Osteoblast (primary cell): ENCODE data around the gene WASL. TPM values are rescaled to one million over a fixed set of nuclear protein-coding genes. Genes with fewer than 3 reads are reported as not detected.

Source experiments
- DNase-seq: peaks from one replicate; pipeline ENCODE4 v3.0.0; 2011; ENCODE audit warnings: low spot score, mixed read lengths; ENCODE audit not compliant: insufficient read length; ENCODE audit errors: missing footprints
- H2AFZ ChIP-seq: 2 replicates; pipeline ENCODE4 v1.6.0; 2011; ENCODE audit warnings: mild to moderate bottlenecking, low read length
- H3K27ac ChIP-seq: 2 replicates; pipeline ENCODE4 v1.5.1; 2011; ENCODE audit warnings: mild to moderate bottlenecking, low read depth, low read length, moderate library complexity
- H3K27me3 ChIP-seq: 2 replicates; pipeline ENCODE4 v1.6.0; 2012; ENCODE audit warnings: mild to moderate bottlenecking, control low read depth, inconsistent platforms, low read length, moderate library complexity; ENCODE audit not compliant: insufficient read depth
- H3K36me3 ChIP-seq: 2 replicates; pipeline ENCODE4 v1.5.1; 2011; ENCODE audit warnings: mild to moderate bottlenecking, low read length, control low read depth, moderate library complexity; ENCODE audit not compliant: insufficient read depth
- H3K4me1 ChIP-seq: 2 replicates; pipeline ENCODE4 v1.5.1; 2011; ENCODE audit warnings: mild to moderate bottlenecking, low read length, control low read depth, moderate library complexity; ENCODE audit not compliant: insufficient read depth
- H3K4me2 ChIP-seq: 2 replicates; pipeline ENCODE4 v1.6.0; 2011; ENCODE audit warnings: mild to moderate bottlenecking, low read length; ENCODE audit not compliant: insufficient read depth
- H3K4me3 ChIP-seq: fragments of 200-600 bp; sonication (generic); 3 replicates; pipeline ENCODE4 v1.5.1; 2012; ENCODE audit warnings: mild to moderate bottlenecking, low read length, inconsistent platforms; ENCODE audit not compliant: insufficient read depth
- H3K79me2 ChIP-seq: 2 replicates; pipeline ENCODE4 v1.6.0; 2012; ENCODE audit warnings: mild to moderate bottlenecking, low read length, control low read depth, inconsistent platforms; ENCODE audit not compliant: insufficient read depth
- H3K9me3 ChIP-seq: 2 replicates; pipeline ENCODE4 v1.5.1; 2011; ENCODE audit warnings: low read depth, low read length, control low read depth
- H4K20me1 ChIP-seq: 2 replicates; pipeline ENCODE4 v1.6.0; 2012; ENCODE audit warnings: mild to moderate bottlenecking, low read length, control low read depth; ENCODE audit not compliant: insufficient read depth
- total RNA-seq: library from RNA; depleted of rRNA; stranded (reverse); fragments of >200 nt; gene quantifications from 2 replicates; pipeline ENCODE4 v1.2.3, GENCODE V29; 2012
- TF ChIP-seq, protein P1 (sequence below): IDR thresholded peaks from 2 replicates; pipeline ENCODE4 v1.5.1; 2011; ENCODE audit warnings: mild to moderate bottlenecking, low read depth, low read length, moderate library complexity; ENCODE audit errors: extremely low read depth

The WASL gene
- total RNA-seq, 1 donor = 23.2 TPM

DNA sequence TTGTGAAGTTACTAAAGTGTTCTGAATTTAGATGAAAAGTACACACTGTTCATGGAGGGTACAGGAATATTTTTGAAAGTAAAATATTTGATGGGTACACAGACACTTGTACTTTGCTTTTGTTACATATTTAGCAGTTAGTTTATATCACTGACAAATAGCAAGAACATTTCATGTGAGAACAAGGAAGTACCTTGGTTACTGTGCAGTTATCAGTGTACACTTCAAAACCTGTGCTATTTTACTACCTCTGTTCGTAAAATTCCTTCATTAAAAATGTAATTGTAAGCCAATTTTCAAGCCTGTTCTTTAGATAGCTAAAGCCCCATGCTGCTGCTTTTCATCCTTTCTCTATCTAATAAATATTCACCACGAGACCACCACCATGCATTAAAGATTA, 39.8 kb upstream of the WASL start:
- TF ChIP-seq, protein P1, sequence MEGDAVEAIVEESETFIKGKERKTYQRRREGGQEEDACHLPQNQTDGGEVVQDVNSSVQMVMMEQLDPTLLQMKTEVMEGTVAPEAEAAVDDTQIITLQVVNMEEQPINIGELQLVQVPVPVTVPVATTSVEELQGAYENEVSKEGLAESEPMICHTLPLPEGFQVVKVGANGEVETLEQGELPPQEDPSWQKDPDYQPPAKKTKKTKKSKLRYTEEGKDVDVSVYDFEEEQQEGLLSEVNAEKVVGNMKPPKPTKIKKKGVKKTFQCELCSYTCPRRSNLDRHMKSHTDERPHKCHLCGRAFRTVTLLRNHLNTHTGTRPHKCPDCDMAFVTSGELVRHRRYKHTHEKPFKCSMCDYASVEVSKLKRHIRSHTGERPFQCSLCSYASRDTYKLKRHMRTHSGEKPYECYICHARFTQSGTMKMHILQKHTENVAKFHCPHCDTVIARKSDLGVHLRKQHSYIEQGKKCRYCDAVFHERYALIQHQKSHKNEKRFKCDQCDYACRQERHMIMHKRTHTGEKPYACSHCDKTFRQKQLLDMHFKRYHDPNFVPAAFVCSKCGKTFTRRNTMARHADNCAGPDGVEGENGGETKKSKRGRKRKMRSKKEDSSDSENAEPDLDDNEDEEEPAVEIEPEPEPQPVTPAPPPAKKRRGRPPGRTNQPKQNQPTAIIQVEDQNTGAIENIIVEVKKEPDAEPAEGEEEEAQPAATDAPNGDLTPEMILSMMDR = no peak
- H3K4me3 ChIP-seq = no peak overlapping the region
- peaks cover 4% of the 10 kb centered on the region for H3K27me3 ChIP-seq
- no peaks in the 10 kb centered on the region for H3K4me1 ChIP-seq
- no peaks in the 10 kb centered on the region for H3K79me2 ChIP-seq
- no peaks in the 10 kb centered on the region for H3K9me3 ChIP-seq
- H2AFZ ChIP-seq = no peak overlapping the region
- H3K27ac ChIP-seq = no peak overlapping the region
- no peaks in the 10 kb centered on the region for H3K36me3 ChIP-seq
- no peaks in the 10 kb centered on the region for H4K20me1 ChIP-seq
- DNase-seq = no peak
- no peak overlapping the region for H3K4me2 ChIP-seq

GRCh38 chr7:123787220-123788007, 38.6 kb upstream of the WASL start:
- Histone ChIP-seq H3K9me3 (no peaks in the 10 kb centered on the region), H3K4me2 (no peak overlapping the region), H2AFZ (no peak overlapping the region), H3K4me1 (no peaks in the 10 kb centered on the region), H4K20me1 (no peaks in the 10 kb centered on the region), H3K27ac (no peak overlapping the region), H3K36me3 (no peaks in the 10 kb centered on the region), H3K4me3 (no peak overlapping the region), H3K27me3 (peaks cover 2% of the 10 kb centered on the region), H3K79me2 (no peaks in the 10 kb centered on the region)
- TF ChIP-seq, protein P1 = no peak
- no peak for DNase-seq

GRCh38 chr7:123784263-123784662, 35.5 kb upstream of the WASL start:
- no peaks in the 10 kb centered on the region for H3K9me3 ChIP-seq
- H3K4me3 ChIP-seq = no peak overlapping the region
- H3K36me3 ChIP-seq = no peaks in the 10 kb centered on the region
- H3K79me2 ChIP-seq = no peaks in the 10 kb centered on the region
- no peak overlapping the region for H2AFZ ChIP-seq
- H3K4me2 ChIP-seq = no peak overlapping the region
- TF ChIP-seq, protein P1 = no peak
- no peaks in the 10 kb centered on the region for H4K20me1 ChIP-seq
- H3K4me1 ChIP-seq = no peaks in the 10 kb centered on the region
- H3K27me3 ChIP-seq = peaks cover 2% of the 10 kb centered on the region
- DNase-seq = no peak
- H3K27ac ChIP-seq = no peak overlapping the region

- TF ChIP-seq, protein P1 = no peak
- Histone ChIP-seq H3K27ac (no peak overlapping the region), H3K9me3 (no peaks in the 10 kb centered on the region), H3K4me3 (no peak overlapping the region), H4K20me1 (no peaks in the 10 kb centered on the region), H2AFZ (no peak overlapping the region), H3K4me2 (no peak overlapping the region), H3K27me3 (peaks cover 2% of the 10 kb centered on the region), H3K36me3 (no peaks in the 10 kb centered on the region), H3K79me2 (no peaks in the 10 kb centered on the region), H3K4me1 (no peaks in the 10 kb centered on the region)
- DNase-seq = no peak
Measured at GRCh38 chr7:123783820-123784219, 35.0 kb upstream of the WASL start.
